NCI-H1092 treated with DMSO at 0.1 percent for 48 hours (cell line): ENCODE data around the gene EIF4A3.

Experiments
- DNase-seq: peaks from one replicate; lab custom pipeline; 2025; lab: John Stamatoyannopoulos, UW

EIF4A3 gene

DNA sequence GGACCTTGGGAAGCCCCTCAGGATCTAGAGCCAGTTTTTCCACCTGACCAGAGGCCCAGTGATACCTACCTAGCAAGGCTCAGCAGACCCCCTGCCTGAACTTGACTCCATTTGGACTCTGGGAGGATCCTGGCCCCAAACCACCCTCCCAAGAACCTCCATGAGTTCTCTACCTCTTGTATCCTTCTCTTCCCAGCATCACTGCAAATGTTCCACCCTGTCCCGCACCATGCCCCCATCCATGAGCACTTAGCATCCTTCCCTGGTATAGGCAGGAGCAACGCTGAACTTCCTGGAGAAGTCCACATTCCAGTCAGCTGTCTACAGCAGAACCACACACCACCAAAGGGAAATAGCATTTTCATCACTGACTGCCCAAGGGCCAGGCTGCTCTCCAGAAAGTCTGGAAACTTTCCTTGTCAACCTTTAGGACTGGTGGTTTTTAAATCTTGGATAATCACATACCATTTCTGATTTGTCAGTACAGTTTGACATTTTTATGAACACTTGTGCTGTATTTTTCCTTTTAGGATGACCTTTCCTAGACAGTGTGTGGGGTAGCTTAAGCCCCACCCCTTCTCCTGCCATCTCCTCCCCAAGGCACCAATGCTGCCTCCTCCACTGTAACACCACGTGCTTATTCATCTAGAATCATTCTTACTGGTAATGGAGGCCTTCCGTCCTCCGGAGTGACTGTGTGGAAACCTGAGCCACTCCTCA, 13.9 kb downstream of the EIF4A3 start:
- no peak for DNase-seq

DNA sequence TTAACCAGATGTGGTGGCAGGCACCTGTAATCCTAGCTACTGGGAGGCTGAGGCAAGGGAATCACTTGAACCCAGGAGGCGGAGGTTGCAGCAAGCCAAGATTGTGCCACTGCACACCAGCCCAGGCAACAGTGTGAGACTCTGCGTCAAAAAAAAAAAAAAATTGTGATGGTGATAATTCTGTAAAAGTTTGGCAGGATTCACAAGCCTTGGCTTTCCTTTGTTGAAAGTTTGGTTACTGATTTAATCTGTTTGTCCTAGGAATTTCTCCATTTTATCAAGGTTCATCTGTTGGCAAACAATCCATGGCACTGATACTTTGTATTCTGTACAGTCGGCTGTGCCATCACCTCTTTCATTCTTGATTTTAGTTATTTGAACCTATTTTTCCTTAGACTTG, 15.9 kb downstream of the EIF4A3 start:
- DNase-seq = no peak

DNA sequence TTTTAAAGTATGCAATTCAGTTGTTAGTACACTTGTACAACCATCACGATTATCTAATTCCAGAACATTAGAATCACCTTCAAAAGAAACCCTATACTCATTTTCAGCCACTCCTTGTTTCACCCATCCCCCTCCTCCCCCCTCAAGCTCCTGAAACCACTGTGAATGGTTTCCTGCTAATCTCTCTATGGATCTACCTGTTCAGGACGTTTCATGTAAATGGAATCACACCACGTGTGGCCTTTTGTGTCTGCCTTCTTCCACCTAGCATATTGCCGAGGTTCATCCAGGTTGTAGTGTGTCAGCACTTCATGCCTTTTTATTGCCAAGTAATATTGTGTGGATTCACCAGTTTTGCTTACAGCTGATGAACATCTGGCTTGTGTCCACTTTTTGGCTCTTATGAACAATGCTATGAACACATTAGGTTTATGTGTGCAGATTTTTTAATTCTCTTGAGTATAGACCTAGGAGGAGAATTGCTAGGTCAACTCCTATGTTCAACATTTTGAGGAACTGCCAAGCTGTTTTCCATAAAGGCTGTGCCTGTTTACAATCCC, 17.8 kb downstream of the EIF4A3 start:
- no peak for DNase-seq

DNA sequence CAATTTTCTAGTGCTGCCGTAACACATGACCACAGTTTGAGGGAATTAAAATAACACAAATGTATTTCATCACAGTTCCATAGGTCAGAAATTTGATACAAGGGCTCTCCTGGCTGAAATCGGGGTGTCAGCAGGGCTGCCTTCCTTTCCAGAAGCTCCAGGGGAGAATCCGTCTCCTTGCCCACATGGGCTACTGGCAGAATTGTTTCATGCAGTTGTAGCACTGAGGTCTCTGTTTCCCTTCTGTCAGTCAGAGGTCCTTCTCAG, 20.5 kb downstream of the EIF4A3 start:
- DNase-seq = no peak

GRCh38 chr17:80125656-80126448, 21.1 kb downstream of the EIF4A3 start:
- DNase-seq = no peak

DNA sequence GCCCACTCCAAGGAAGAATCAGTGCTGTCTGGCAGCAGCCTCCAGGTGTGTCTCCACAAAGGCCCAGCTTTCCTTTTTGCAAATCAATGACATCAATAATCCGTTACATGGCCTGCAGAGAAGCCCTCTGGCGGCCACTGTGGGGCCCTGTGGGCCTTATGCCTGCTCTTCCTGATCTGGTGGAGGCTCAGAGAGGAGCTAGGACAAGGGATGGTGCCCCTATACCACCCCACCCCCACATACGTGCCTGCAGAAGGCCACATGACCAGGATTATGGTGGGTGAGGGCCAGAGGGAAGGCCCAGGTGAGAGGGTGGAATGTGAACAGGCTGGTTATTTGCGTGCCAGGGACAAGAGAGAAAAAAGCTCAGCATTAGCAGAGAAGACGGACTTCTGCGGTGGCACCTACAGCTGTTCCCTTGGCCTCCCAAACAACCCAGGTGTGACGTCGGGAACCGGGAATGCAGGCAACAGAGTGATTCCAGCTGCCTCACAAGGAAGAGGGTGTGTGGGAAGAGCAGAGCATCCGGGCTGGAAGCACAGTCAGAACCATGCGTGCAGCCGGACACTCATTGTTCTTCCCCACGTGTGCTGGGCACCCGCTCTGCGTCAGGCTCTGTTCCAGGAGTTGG, 22.5 kb downstream of the EIF4A3 start:
- peak; percentile 18 for DNase-seq

DNA sequence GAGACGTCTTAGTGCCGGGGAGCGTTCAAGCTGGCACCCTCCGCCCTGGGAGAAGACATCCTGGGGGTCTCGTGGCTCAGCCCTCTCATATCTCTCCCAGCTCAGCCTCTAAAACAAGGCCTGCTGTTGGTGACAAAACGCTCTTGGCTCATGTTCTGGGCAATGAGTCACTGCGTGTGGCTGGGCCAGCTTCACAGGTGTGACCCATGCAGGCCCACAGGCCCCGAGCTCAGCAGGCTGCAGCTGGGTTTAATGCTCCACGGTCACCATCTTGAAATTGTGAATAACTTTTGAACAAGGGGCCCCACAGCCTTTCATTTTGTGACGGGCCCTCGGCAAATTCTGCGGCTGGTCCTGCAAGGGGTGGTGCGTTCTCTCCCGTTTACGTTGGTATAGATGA, 23.1 kb downstream of the EIF4A3 start:
- DNase-seq = no peak

GRCh38 chr17:80122926-80123505, 23.9 kb downstream of the EIF4A3 start:
- DNase-seq = no peak

- DNase-seq = no peak
These were observed 24.8 kb downstream of the EIF4A3 start for GRCh38 chr17:80122026-80122575.

DNA sequence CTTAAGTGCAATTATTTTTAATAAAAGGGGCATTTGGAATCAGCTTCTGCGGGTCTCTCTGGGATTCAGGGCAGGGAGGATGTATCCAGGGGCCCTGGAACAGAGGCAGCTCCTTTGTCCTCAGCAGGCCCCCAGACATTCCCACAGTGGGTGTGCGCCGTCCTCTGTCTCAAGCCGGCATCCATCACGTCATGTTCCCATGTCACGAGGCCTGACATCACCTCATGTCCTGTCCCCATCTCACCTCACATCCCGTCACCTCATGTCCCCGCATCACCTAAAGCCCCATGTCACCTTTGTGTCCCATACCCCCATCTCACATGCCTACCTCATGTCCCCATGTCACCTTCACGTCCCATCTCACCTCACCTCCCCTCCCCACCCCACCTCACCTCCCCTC, 27.1 kb downstream of the EIF4A3 start:
- DNase-seq = no peak

GRCh38 chr17:80119271-80119791, 27.6 kb downstream of the EIF4A3 start:
- DNase-seq = no peak

- DNase-seq = no peak
These were observed 28.2 kb downstream of the EIF4A3 start for GRCh38 chr17:80118601-80119270.

DNA sequence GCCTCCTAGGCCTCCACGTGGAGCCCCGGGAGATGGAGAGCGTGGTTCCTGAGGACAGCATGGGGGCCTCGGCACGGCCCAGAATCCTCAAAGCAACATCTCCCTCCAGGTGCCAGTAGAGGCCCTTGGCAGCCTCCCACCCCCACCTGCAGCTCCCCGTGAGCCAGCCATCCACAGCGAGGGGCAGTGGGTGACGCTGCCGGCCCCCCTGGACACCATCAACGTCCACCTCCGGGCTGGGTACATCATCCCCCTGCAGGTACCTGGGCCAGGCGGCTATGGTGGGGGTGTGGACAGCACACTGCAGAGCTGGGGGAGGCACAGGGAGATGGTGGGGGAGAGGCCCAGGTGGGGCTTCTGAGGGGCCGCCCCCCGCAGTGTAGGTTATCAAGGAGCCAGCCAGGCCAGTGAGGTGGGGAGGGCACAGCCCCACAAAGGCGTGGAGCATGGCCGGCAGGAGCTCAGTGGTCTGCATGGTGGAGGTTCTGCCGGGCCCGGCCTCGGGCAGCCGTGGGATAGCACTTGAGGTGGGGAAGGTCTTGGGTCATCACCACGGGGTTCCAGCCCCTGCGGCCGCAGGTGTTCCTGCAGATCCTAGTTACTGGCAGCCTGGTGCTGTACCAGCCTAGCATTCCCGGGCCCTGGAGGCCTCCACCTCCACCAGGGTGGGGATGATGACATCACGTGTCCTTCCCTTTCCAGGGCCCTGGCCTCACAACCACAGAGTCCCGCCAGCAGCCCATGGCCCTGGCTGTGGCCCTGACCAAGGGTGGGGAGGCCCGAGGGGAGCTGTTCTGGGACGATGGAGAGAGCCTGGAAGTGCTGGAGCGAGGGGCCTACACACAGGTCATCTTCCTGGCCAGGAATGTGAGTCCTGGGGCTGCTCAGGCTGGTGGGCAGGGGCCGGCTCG, 29.2 kb downstream of the EIF4A3 start:
- no peak for DNase-seq

DNA sequence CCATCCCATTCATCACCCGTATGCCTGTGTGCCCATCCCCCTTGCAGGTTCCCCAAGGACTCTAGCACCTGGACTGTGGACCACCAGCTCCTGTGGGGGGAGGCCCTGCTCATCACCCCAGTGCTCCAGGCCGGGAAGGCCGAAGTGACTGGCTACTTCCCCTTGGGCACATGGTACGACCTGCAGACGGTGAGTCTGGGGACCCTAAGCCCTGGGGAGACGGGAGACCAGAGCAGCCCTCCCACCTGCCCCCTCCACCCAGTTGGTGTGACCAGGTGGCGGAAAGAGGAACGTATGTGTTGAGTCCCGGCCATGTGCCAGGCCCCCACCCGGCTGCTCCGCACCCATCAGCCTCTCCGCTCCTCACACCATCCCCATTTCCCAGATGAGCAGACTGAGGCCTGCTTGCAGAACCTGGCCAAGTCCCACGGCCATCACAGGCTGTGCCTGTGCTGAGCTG, 30.0 kb downstream of the EIF4A3 start:
- DNase-seq = no peak

DNA sequence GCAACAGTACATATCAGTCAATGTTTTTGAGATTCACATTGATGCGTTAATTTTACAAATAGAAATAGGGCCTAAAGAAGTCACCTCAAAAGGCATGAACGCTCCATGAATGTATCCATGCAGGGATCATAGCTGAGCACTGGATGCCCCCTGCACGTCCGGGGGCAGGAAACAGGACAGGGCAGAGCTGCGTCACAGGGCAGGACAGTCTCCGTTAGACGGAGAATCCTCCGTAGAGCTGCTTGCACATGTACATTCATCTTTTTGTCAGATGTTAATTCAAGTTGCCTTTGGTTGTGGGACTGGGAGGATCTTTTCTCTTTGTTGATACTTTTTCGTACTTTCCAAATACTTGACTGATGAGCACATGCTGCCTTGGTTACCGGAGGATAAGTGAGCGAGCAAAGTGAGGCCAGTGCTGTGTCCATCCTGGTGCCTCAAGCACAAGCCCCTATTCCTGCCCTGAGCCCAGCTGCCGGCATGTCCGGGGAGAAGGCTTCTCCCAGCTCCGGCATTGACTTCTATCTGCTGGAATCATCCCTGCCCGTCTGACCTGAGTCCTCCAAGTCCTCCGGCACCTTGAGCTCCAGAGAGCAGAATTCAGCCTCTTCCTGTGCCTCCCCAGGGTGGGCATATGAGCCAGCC, 30.5 kb downstream of the EIF4A3 start:
- no peak for DNase-seq

- DNase-seq = no peak
These were observed 31.8 kb downstream of the EIF4A3 start for GRCh38 chr17:80115159-80115558.

DNA sequence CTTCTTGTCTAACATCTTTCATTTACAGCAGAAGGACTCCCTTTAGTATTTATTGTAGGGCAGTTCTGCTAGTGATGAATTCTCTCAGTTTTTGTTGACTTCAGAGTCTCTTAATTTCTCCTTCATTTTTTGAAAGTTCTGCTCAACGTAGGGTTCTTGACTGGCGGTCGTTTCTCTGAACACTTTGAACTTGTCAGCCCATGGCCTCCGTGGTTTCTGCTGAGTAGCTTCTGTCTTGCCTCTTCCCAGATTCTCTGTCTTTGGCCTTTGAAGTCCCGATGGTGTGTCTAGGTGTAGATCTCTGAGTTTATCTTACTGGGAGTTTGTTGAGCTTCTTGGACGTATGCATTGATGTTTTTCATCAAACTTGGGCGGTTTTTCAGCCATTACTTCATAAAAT, 32.2 kb downstream of the EIF4A3 start:
- DNase-seq = no peak

GRCh38 chr17:80113033-80113484, 33.9 kb downstream of the EIF4A3 start:
- no peak for DNase-seq

DNA sequence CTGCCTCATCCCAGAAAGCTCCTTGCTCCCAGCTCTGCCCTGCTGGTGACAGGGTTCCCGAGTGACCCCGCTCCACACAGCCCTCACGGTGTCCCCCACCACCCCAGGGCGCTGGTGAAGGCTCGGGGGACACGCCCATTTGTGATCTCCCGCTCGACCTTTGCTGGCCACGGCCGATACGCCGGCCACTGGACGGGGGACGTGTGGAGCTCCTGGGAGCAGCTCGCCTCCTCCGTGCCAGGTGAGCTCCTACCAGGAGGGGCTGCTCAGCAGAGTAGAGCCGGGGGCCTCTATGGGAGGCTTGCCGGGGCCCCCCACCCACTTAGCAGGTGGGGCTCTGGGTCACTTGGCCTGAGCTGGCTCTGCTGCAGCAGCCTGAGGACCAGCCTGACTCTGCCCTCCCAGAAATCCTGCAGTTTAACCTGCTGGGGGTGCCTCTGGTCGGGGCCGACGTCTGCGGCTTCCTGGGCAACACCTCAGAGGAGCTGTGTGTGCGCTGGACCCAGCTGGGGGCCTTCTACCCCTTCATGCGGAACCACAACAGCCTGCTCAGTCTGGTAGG, 34.4 kb downstream of the EIF4A3 start:
- no peak for DNase-seq
